ENCODE data around the gene ARMCX6.
"Not testable (repeated sequence)": the region's sequence is repeated elsewhere in the genome, so short reads cannot be mapped to it uniquely, and the experiment has no call there.

ARMCX6 gene

GRCh38 chrX:101617211-101618191 is at the start of gene ARMCX6:
TSS of gene ARMCX6 (minus strand) at chrX:101618000. CDS start at chrX:101616620, 1,380 bp downstream.
- FAIRE-seq: no peak
- peak; percentile 74 for DNase-seq (ENCODE audit: low spot score)

- FAIRE-seq (no peak), DNase-seq (ENCODE audit: low spot score) (peak; percentile 76)
Measured at GRCh38 chrX:101659601-101660063, 41.8 kb upstream of the ARMCX6 start, which contains the start of gene ARMCX2. TSS of gene ARMCX2 (minus strand) at chrX:101659850. CDS start at chrX:101657588, 2,262 bp downstream.

GRCh38 chrX:101658661-101659491 is 41.1 kb upstream of the ARMCX6 start:
- DNase-seq (ENCODE audit: low spot score) (peak; percentile 83), FAIRE-seq (no peak)

GRCh38 chrX:101657495-101657894 is 39.7 kb upstream of the ARMCX6 start:
- DNase-seq (ENCODE audit: low spot score) (no peak), FAIRE-seq (no peak)

GRCh38 chrX:101656817-101657216 is 39.0 kb upstream of the ARMCX6 start:
- DNase-seq (ENCODE audit: low spot score) (no peak), FAIRE-seq (no peak)

- FAIRE-seq: no peak
Measured at GRCh38 chrX:101655534-101655933, 37.7 kb upstream of the ARMCX6 start.

GRCh38 chrX:101647716-101648115 is 29.9 kb upstream of the ARMCX6 start:
- not testable (repeated sequence) for DNase-seq (ENCODE audit: low spot score); FAIRE-seq

More at GRCh38 chrX:101655534-101655933, 37.7 kb upstream of the ARMCX6 start:
- DNase-seq (ENCODE audit: low spot score): no peak

GRCh38 chrX:101642093-101642492 is 24.3 kb upstream of the ARMCX6 start:
- DNase-seq (ENCODE audit: low spot score): no peak
- FAIRE-seq: no peak

- no peak for FAIRE-seq
- DNase-seq (ENCODE audit: low spot score): no peak
Measured at GRCh38 chrX:101639583-101639982, 21.8 kb upstream of the ARMCX6 start.

- DNase-seq (ENCODE audit: low spot score) (peak; percentile 14), FAIRE-seq (no peak)
Measured at GRCh38 chrX:101619364-101619763, 1.6 kb upstream of the ARMCX6 start.

- no peak for DNase-seq (ENCODE audit: low spot score)
- FAIRE-seq: no peak
Measured at GRCh38 chrX:101605728-101606127, 12.1 kb downstream of the ARMCX6 start.

- DNase-seq (ENCODE audit: low spot score): no peak
- no peak for FAIRE-seq
Measured at GRCh38 chrX:101605146-101605545, 12.7 kb downstream of the ARMCX6 start.

- no peak for DNase-seq (ENCODE audit: low spot score)
- no peak for FAIRE-seq
Measured at GRCh38 chrX:101602077-101602476, 15.7 kb downstream of the ARMCX6 start.

GRCh38 chrX:101599592-101599991 is 18.2 kb downstream of the ARMCX6 start:
- FAIRE-seq: peak; percentile 63
- DNase-seq (ENCODE audit: low spot score): not testable (repeated sequence)

GRCh38 chrX:101595739-101596419 is 21.9 kb downstream of the ARMCX6 start:
- peak; percentile 49 for DNase-seq (ENCODE audit: low spot score)
- FAIRE-seq: no peak
